MV-4-11 (cell line): ENCODE data around the gene PAN2.

Experiments used
- DNase-seq: peaks from one replicate; lab custom pipeline; 2025; lab: John Stamatoyannopoulos, UW

PAN2 gene

DNA sequence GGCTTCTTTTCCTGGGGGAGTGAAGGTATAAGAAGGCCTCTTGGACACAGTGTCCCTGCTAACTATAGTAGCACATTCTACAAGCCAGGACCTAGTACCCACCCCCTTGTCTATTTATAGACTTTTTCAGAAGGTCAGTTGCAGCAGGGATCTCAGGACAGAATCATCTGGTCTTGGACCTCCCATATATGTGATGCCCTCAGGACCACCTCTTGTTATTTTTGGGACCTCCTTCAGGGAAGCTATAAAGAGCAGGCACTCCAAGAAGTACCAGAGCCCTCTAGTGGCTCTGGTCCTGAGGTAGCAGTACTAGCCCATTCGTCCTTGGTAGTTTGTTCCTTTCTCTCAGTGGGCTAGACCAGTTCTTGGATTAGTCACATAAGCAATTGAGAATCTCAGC is 62.8 kb downstream of the PAN2 start:
- peak; percentile 43 for DNase-seq

DNA sequence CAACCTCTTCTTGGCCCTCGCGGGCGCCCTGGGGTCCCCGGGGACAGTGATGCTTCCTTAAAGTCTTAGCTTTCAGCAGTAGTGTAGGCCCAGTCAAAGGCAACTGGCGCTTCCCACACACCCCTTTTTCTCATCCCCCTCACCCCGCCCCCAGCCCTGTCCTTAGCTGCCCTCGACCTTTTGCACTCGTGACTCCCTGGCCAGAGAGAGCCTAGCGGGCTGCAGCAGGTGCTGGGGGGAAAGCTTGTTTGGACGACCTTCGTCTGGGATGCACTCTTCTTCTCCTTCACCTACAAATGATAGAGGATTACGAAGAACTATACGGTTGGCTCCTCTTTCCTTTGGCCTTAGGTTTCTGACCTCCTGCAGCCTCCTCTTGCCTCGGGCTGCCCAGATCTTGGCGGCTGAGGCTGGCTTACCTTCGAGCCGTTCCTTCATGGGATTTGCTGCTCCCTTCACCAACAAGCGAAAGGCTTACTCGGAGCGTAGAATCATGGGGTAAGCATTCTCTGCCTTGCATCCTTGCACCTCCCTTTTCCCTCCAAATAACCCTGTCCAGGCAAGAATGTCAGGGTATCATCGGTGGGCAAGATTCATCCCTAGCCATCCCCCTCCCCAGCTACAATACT is 66.2 kb downstream of the PAN2 start:
- DNase-seq, result peak; percentile 36

- peak; percentile 78 for DNase-seq
Measured at GRCh38 chr12:56266693-56267442, 66.9 kb downstream of the PAN2 start, which contains the start of gene COQ10A. COQ10A (plus strand) TSS chr12:56266942; CDS start chr12:56267119, 177 bp downstream.
